Fibroblast of the aortic adventitia (primary cell): ENCODE results near the gene BEGAIN. TPM values are rescaled to one million over a fixed set of nuclear protein-coding genes. Genes with fewer than 3 reads are reported as not detected.

Experiments
- DNase-seq: peaks from one replicate; pipeline ENCODE4 v3.0.0-alpha.2; 2010; ENCODE audit warnings: low read depth
- H3K4me3 ChIP-seq: 2 replicates; pipeline ENCODE4 v1.5.1; 2011; ENCODE audit warnings: low read depth, mild to moderate bottlenecking, control low read depth, low read length, moderate library complexity
- total RNA-seq: library from RNA; depleted of rRNA; stranded (reverse); fragments of >200 nt; gene quantifications from 2 replicates; pipeline ENCODE4 v1.2.3, GENCODE V29; 2012; ENCODE audit warnings: low replicate concordance
- TF ChIP-seq, protein P1 (sequence below): IDR thresholded peaks from 2 replicates; pipeline ENCODE4 v1.5.1; 2011; ENCODE audit warnings: mild to moderate bottlenecking, low read length, control low read depth, inconsistent platforms; ENCODE audit not compliant: insufficient read depth

Gene BEGAIN
- total RNA-seq, 1 donor = 0.18 TPM

GRCh38 chr14:100576091-100577085, 10.8 kb downstream of the BEGAIN start:
- no peak for DNase-seq
- no peak overlapping the region for H3K4me3 ChIP-seq
- TF ChIP-seq, protein P1, sequence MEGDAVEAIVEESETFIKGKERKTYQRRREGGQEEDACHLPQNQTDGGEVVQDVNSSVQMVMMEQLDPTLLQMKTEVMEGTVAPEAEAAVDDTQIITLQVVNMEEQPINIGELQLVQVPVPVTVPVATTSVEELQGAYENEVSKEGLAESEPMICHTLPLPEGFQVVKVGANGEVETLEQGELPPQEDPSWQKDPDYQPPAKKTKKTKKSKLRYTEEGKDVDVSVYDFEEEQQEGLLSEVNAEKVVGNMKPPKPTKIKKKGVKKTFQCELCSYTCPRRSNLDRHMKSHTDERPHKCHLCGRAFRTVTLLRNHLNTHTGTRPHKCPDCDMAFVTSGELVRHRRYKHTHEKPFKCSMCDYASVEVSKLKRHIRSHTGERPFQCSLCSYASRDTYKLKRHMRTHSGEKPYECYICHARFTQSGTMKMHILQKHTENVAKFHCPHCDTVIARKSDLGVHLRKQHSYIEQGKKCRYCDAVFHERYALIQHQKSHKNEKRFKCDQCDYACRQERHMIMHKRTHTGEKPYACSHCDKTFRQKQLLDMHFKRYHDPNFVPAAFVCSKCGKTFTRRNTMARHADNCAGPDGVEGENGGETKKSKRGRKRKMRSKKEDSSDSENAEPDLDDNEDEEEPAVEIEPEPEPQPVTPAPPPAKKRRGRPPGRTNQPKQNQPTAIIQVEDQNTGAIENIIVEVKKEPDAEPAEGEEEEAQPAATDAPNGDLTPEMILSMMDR = no peak

- no peak overlapping the region for H3K4me3 ChIP-seq
- no peak for DNase-seq
- TF ChIP-seq, protein P1 = no peak
Measured at GRCh38 chr14:100575266-100575995, 11.8 kb downstream of the BEGAIN start.

- no peak for DNase-seq
- H3K4me3 ChIP-seq = no peak overlapping the region
- TF ChIP-seq, protein P1 = no peak
Measured at GRCh38 chr14:100574642-100575031, 12.6 kb downstream of the BEGAIN start.

- TF ChIP-seq, protein P1 = no peak
- no peak overlapping the region for H3K4me3 ChIP-seq
- no peak for DNase-seq
Measured at GRCh38 chr14:100573757-100574641, 13.2 kb downstream of the BEGAIN start.

GRCh38 chr14:100573002-100573756, 14.0 kb downstream of the BEGAIN start:
- TF ChIP-seq, protein P1 = no peak
- H3K4me3 ChIP-seq = no peak overlapping the region
- DNase-seq = no peak

GRCh38 chr14:100572543-100572942, 14.7 kb downstream of the BEGAIN start:
- DNase-seq = no peak
- no peak overlapping the region for H3K4me3 ChIP-seq
- TF ChIP-seq, protein P1 = no peak
